ENCODE measurements around the gene CDH8. TPM values are rescaled to one million over a fixed set of nuclear protein-coding genes. Genes with fewer than 3 reads are reported as not detected.

Gene CDH8
- total RNA-seq, 4 donors from 2014 or later = 0.40 to 3.0 (median 0.86) TPM

DNA sequence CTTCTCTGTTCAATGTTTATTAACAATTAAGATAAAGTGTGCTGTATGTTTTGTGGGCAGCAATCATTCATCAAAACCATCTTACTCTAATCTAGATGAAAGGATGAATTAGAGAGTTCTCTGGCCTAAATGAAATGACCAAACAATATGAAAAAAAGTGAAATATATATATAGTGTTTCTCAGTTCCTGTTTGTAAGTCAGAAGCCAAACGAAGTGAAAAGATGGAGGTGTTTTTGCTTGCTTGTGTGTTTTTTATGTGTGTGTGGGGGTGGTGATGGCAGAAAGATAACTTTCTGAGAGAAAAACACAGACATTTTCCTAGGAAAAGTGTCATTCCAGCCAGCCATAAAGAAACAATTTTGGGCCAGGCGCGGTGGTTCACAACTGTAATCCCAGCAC, 138.6 kb downstream of the CDH8 start:
- no peak for ATAC-seq
- WGBS, 2 donors (ENCODE audit: low coverage in 1 of 2) = 72 to 84% methylated on average over 3 of the region's 3 CpGs
- TF ChIP-seq POLR2A (IDR thresholded peaks at IDR 0.05) = no peak
- TF ChIP-seq, protein P1, sequence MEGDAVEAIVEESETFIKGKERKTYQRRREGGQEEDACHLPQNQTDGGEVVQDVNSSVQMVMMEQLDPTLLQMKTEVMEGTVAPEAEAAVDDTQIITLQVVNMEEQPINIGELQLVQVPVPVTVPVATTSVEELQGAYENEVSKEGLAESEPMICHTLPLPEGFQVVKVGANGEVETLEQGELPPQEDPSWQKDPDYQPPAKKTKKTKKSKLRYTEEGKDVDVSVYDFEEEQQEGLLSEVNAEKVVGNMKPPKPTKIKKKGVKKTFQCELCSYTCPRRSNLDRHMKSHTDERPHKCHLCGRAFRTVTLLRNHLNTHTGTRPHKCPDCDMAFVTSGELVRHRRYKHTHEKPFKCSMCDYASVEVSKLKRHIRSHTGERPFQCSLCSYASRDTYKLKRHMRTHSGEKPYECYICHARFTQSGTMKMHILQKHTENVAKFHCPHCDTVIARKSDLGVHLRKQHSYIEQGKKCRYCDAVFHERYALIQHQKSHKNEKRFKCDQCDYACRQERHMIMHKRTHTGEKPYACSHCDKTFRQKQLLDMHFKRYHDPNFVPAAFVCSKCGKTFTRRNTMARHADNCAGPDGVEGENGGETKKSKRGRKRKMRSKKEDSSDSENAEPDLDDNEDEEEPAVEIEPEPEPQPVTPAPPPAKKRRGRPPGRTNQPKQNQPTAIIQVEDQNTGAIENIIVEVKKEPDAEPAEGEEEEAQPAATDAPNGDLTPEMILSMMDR (IDR thresholded peaks at IDR 0.05) = no peak
- TF ChIP-seq POLR2AphosphoS5 (IDR thresholded peaks at IDR 0.05) = no peak
- no peak for TF ChIP-seq EP300 (IDR thresholded peaks at IDR 0.05)

DNA sequence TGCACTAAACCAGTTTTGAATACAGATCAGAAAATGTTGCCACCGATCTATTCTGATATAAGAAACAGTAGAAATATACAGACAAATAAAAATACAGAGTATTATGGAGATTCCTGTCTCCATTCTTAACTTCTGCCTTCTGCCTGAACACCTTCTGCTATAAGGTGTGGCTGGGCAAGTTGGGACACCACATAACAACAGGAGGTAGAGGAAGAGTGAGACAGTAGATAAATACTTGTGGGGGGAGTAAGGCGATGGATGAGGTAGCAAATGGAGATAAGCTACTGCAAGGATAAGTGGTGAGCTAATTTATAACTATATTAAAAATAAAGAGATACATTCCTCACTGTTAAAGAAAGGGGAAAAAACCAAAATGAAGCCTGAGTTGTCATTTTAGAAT, 143.7 kb downstream of the CDH8 start:
- Histone ChIP-seq H3K9me3 (no peaks in the 10 kb centered on the region), H3K36me3 (no peaks in the 10 kb centered on the region), H3K27me3 (no peaks in the 10 kb centered on the region), H3K4me1 (no peaks in the 10 kb centered on the region), H3K4me3 (no peak overlapping the region), H3K27ac (no peak overlapping the region)
- WGBS, 2 donors (ENCODE audit: low coverage in 1 of 2) = 86 to 89% methylated on average over 2 of the region's 2 CpGs
- no peak for TF ChIP-seq EP300 (IDR thresholded peaks at IDR 0.05)
- TF ChIP-seq, protein P1 (IDR thresholded peaks at IDR 0.05) = no peak
- TF ChIP-seq POLR2AphosphoS5 (IDR thresholded peaks at IDR 0.05) = no peak
- no peak for TF ChIP-seq POLR2A (IDR thresholded peaks at IDR 0.05)
- no peak for ATAC-seq

More for the DNA sequence above, 138.6 kb downstream of the CDH8 start:
- Histone ChIP-seq H3K36me3 (no peaks in the 10 kb centered on the region), H3K9me3 (no peaks in the 10 kb centered on the region), H3K27ac (no peak overlapping the region), H3K27me3 (no peaks in the 10 kb centered on the region), H3K4me1 (no peaks in the 10 kb centered on the region), H3K4me3 (no peak overlapping the region)

DNA sequence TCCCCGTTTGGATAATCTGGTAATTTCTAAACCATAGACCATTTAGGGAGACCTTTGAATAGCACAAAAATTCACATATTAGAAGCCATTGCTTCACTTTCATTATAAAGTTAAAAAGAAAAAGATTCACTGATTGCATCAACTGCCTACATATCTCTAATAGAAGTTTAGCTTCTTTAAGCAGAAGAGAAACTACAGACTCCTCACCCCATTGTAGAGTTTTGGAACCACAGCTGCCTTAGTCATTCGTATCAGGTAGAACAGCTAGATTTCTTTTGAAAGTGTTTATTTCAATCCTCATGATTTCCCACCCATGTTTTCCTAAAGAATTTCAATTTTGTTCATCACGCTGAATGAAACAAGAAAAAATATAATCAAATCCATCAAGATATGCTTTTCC, 144.8 kb downstream of the CDH8 start:
- H3K27ac ChIP-seq = no peak overlapping the region
- no peaks in the 10 kb centered on the region for H3K4me1 ChIP-seq
- H3K9me3 ChIP-seq = no peaks in the 10 kb centered on the region
- no peaks in the 10 kb centered on the region for H3K27me3 ChIP-seq
- no peak overlapping the region for H3K4me3 ChIP-seq
- no peaks in the 10 kb centered on the region for H3K36me3 ChIP-seq
- ATAC-seq = no peak
- TF ChIP-seq POLR2A (IDR thresholded peaks at IDR 0.05) (no peak), POLR2AphosphoS5 (IDR thresholded peaks at IDR 0.05) (no peak), EP300 (IDR thresholded peaks at IDR 0.05) (no peak)
- TF ChIP-seq, protein P1 (IDR thresholded peaks at IDR 0.05) = no peak
- 69 to 81% methylated on average over 3 of the region's 3 CpGs for WGBS, 2 donors (ENCODE audit: low coverage in 1 of 2)

DNA sequence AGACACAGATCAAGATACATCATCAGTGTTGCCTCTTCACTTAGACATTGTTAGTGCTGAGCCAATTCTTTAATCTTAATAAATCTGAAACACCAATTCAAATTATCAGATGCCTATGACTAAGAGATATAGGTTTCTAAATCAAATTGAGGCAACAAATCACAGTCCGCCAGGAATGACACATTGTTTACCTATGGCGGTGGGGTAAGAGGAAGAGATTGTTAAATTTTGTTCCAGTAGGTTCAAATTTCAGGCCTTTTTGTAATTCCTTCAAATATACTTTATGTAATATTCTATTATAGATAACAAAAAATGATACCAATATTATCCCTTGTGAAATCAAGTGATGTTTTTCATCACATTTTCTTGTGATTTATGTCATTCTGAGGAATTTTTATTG, 145.9 kb downstream of the CDH8 start:
- Histone ChIP-seq H3K9me3 (no peaks in the 10 kb centered on the region), H3K36me3 (no peaks in the 10 kb centered on the region)
- ATAC-seq = no peak

DNA sequence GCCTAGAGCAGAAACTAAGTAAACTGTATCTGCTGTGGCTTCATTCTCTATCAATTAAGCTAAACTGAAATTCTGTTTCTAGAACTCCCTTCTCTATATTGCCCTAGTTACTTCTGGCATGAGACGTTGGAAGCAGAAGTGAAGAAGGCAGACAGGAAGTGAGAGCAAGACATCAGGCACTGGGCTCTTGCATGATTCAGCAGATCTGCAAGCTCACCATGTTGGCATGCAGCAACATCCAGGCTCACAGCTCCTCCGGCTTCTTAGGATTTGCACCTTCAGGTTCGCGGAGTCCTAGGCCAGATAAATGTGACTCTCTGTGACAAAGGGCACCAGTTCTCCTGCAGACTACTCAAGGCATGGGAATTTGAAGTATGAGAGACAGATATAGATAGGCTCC, 148.3 kb downstream of the CDH8 start:
- Histone ChIP-seq H3K9me3 (no peaks in the 10 kb centered on the region), H3K27me3 (no peaks in the 10 kb centered on the region), H3K27ac (no peak overlapping the region), H3K4me1 (no peaks in the 10 kb centered on the region), H3K36me3 (no peaks in the 10 kb centered on the region), H3K4me3 (no peak overlapping the region)
- 62% methylated on average over 4 of the region's 4 CpGs; no CpG with 5 or more reads in 1 of the 2 donors for WGBS, 2 donors (ENCODE audit: low coverage in 1 of 2)
- ATAC-seq = no peak
- TF ChIP-seq, protein P1 (IDR thresholded peaks at IDR 0.05) = no peak
- no peak for TF ChIP-seq EP300 (IDR thresholded peaks at IDR 0.05)

More for the DNA sequence above, 145.9 kb downstream of the CDH8 start:
- H3K27me3 ChIP-seq = no peaks in the 10 kb centered on the region
- no peak overlapping the region for H3K27ac ChIP-seq
- no peak overlapping the region for H3K4me3 ChIP-seq
- TF ChIP-seq POLR2A (IDR thresholded peaks at IDR 0.05) = no peak
- no peak for TF ChIP-seq POLR2AphosphoS5 (IDR thresholded peaks at IDR 0.05)
- TF ChIP-seq, protein P1 (IDR thresholded peaks at IDR 0.05) = no peak
- TF ChIP-seq EP300 (IDR thresholded peaks at IDR 0.05) = no peak
- 91 to 96% methylated on average over 2 of the region's 2 CpGs for WGBS, 2 donors (ENCODE audit: low coverage in 1 of 2)
- H3K4me1 ChIP-seq = no peaks in the 10 kb centered on the region

Measured in gastroesophageal sphincter (tissue), 4 donors.